ENCODE measurements around the gene G3BP1. TPM values are rescaled to one million over a fixed set of nuclear protein-coding genes. Genes with fewer than 3 reads are reported as not detected.
"Not testable (repeated sequence)": the region's sequence is repeated elsewhere in the genome, so short reads cannot be mapped to it uniquely, and the experiment has no call there.

Gene G3BP1
- total RNA-seq, 1 donor from 2014 or later: 103 TPM

DNA sequence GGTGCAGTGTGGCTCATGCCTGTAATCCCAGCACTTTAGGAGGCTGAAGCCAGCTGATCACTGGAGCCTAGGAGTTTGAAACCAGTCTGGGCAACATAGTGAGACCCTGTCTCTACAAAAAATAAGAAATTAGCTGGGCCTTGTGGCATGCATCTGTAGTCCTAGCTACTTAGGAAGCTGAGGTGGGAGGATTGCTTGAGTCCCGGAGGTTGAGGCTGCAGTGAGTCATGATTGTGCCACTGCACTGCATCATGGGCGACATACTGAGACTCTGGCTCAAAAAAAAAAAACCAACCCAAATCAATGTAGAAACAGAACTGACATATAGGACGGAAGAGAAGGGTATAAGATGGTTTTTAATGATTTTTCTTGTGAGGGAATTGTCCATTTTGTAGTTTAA lies 27.7 kb downstream of the G3BP1 start:
- no peak for DNase-seq

GRCh38 chr5:151800532-151800931 lies 28.8 kb downstream of the G3BP1 start:
- no peak for DNase-seq

GRCh38 chr5:151805414-151806223 lies 33.9 kb downstream of the G3BP1 start:
- no peak for DNase-seq

GRCh38 chr5:151808451-151809169 lies 36.9 kb downstream of the G3BP1 start:
- DNase-seq: no peak

GRCh38 chr5:151810449-151810848 lies 38.7 kb downstream of the G3BP1 start:
- no peak for DNase-seq

DNA sequence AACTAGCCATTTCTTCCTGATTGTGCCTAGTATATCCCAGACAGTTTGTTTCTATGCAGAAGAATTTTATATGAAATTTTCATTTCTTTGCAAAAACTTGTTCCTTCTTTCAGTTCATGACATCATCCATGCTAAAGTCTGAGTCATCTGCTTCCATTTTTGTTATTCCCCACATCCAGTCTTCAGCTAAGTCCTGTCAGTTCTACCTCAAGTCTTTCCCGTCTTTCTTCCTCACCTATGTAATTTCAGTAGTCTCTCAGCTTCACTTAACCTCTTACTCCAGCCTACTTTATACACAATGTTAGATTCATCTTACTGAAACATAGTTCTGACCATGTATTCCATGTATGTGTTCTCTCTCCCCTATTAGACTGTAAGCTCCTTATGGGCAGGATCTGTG lies 39.1 kb downstream of the G3BP1 start:
- DNase-seq: no peak

- DNase-seq: no peak
Measured at GRCh38 chr5:151811593-151812321, 40.0 kb downstream of the G3BP1 start.

DNA sequence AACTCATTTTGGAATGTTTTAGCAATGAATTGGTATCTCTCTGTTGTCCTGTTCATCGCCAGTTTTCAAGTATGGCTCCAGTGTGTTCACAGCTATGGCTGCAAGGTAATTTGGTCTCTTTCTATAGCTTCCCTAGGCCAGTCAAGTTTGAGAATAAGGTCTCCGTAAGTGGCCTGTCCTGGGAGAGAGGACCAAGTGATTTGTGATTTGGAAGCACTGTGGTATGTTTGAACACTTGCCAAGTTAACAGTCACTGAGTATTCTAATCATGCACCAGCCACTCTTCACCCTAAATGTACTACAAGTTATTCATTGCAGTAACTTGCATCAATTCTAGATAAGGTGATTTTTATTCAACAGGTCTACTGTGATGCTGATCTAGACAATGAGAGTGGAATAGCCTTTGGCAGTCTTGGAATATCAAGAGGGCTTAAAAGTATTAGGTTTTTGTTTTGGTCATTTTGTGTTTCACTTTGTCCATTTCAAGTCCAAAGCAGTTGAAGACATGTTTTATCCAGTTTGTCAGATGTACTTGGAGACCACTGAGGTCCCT lies 41.1 kb downstream of the G3BP1 start:
- no peak for DNase-seq

GRCh38 chr5:151815051-151815450 lies 43.3 kb downstream of the G3BP1 start:
- no peak for DNase-seq

DNA sequence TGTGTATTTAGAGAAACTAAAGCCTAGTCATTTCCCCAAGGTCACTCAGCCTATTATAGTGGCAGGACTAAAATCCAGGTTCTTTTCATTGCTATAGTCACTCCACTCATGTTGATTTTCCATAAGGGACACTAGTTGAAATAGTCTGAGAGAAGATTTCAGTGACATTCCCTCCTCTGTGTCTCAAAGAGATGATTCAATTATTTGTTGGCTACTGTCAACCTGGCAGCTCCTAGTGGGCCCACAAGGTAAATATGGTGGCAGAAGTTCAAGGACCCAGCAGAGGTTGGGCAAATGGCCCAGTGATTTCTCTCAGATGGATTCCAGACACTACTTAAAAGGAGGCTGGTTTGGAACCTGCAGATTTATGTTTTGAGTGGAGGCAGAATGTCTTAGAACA lies 48.1 kb downstream of the G3BP1 start:
- no peak for DNase-seq

- peak; percentile 48 for DNase-seq
Measured at GRCh38 chr5:151820271-151820670, 48.5 kb downstream of the G3BP1 start.

DNA sequence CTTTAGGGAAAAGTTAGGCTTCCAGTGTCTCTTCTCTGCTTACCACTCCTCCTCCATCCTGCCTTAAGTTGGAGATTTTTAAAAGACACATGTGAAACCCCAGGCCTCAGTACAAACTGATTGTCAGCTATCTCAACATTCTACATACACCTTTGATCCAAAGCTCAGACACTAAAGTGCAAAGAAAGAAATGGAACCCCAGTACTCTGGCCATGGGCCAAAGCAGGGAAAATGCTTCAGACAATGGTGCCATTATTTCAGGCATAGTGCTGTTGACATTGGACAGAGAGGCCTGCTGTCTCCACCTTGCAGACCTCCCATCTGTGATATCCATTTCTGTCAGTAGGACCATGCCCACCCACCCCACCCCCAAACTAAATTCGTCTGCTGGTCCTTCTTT lies 49.1 kb downstream of the G3BP1 start:
- DNase-seq: no peak

DNA sequence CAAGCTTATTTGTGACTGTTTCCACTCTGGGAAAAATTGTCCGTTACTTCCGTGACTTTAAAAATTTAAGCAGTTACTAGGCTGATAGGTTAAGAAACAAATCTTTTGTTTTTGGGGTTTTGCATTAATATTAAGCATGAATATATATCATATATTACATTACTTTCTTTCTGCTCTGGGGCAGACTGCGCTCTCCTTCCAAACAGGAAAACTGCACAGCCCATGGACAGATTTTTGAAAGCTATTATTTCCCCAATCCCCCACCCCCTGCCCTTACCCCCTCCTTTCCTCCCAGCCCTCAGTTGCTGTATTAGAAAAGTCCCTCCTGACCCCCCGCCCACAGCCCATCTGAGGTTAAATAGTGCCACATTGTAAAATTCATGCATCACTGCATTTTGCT lies 50.4 kb downstream of the G3BP1 start:
- DNase-seq: no peak

- peak; percentile 93 for DNase-seq
Measured at GRCh38 chr5:151825445-151825844, 53.7 kb downstream of the G3BP1 start.

- DNase-seq: no peak
Measured at GRCh38 chr5:151829370-151829769, 57.6 kb downstream of the G3BP1 start.

- not testable (repeated sequence) for DNase-seq
Measured at GRCh38 chr5:151832843-151833242, 61.1 kb downstream of the G3BP1 start.

DNA sequence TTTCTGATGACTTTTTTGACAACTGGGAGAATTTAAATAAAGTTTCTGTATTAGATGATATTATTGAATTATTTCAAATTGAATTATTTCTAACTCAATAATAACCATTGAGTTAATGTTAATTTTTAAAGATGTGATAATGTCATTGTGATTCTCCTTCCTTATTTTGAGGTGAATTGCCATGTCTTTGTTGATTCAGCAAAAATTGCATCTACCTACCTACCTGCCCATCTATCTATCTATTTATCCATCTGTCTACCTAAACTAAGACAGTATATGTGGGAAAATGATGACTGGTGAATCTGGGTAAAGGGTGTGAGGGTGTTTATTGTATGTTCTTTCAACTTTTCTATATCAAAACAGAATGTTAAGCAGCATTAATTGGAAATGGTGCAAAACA lies 75.0 kb downstream of the G3BP1 start:
- DNase-seq: no peak

GRCh38 chr5:151847871-151848270 lies 76.1 kb downstream of the G3BP1 start:
- DNase-seq: no peak

DNA sequence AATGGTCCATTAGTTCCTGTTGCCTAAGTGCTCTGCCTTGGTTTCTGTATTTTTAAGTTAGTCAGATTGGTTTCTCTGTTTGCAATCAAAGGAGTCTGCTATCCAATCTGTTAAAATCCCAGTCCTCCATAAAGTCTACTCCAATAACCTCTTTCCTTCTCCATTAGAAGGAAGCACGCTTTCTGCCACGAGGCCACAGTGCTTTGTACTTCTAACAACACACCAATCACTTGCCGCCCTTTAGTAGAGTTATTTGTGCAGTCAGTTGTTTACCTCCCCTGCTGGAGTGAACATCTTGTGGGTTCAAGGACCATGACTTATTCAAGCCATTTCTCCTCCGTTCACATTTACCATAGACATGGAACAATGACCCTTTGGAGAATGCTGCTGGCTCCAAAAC lies 83.9 kb downstream of the G3BP1 start:
- no peak for DNase-seq

GRCh38 chr5:151856861-151857260 lies 85.1 kb downstream of the G3BP1 start:
- no peak for DNase-seq

DNA sequence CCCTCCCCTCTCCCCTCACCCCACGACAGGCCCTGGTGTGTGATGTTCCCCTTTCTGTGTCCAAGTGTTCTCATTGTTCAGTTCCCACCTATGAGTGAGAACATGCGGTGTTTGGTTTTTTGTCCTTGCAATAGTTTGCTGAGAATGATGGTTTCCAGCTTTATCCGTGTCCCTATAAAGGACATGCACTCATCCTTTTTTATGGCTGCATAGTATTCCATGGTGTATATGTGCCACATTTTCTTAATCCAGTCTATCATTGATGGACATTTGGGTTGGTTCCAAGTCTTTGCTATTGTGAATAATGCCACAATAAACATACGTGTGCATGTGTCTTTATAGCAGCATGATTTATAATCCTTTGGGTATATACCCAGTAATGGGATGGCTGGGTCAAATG lies 89.1 kb downstream of the G3BP1 start:
- not testable (repeated sequence) for DNase-seq

All from skin of body (tissue), 2 donors.